T-cell (primary cell): ENCODE measurements around the gene FTO. TPM values are rescaled to one million over a fixed set of nuclear protein-coding genes. Genes with fewer than 3 reads are reported as not detected.

Source experiments
- ATAC-seq, 4 experiments: fragments of 200-7000 bp in 3 of 4; fragments of 150-1000 bp in 1 of 4; cut with Tn5 transposase; replicated peaks in 1 of 4; 1 replicate in 3 of 4; 2 replicates in 1 of 4; pipeline ENCODE4 v1.10.0; 2021; ENCODE audit warnings: moderate library complexity in 3 of 4, mild to moderate bottlenecking in 2 of 4, moderate number of reproducible peaks in 1 of 4
- CTCF ChIA-PET, 2 donors: fragments of 300-600 bp; sonication (Branson Sonifier 250); formaldehyde crosslinking; loops; one replicate each; lab custom pipeline; 2022; ENCODE audit warnings: antibody characterized with exemption in 2 of 2; lab: Charles Lee
- POLR2A ChIA-PET, 2 donors: fragments of 300-600 bp; sonication (Branson Sonifier 250); formaldehyde crosslinking; loops; one replicate each; lab custom pipeline; 2022; ENCODE audit warnings: antibody characterized with exemption in 2 of 2; lab: Charles Lee
- DNase-seq, 35 experiments: peaks; one replicate each; pipeline versions ENCODE4 v3.0.0 to v3.0.0-alpha.2; 2013 to 2023
- H3K27ac ChIP-seq: one replicate; pipeline ENCODE4 v1.5.1; 2013; ENCODE audit warnings: low read length
- H3K27me3 ChIP-seq, 2 experiments: replicated peaks in 1 of 2; 1 replicate in 1 of 2; 2 replicates in 1 of 2; pipeline versions ENCODE4 v1.6.1 to v1.7.0; 2013; ENCODE audit warnings: low read length in 1 of 2, mixed read lengths in 1 of 2; ENCODE audit not compliant: control insufficient read depth in 2 of 2, insufficient read depth in 2 of 2; ENCODE audit errors: extremely low read depth in 1 of 2
- H3K36me3 ChIP-seq, 2 donors: 1 replicate in 1 of 2; 2 replicates in 1 of 2; pipeline versions ENCODE4 v1.6.1 to v1.7.0; 2013; ENCODE audit warnings: low read length in 1 of 2; ENCODE audit not compliant: control insufficient read depth in 2 of 2, insufficient read depth in 1 of 2; ENCODE audit errors: extremely low read depth in 1 of 2
- H3K4me1 ChIP-seq, 2 experiments: 1 replicate in 1 of 2; 2 replicates in 1 of 2; pipeline versions ENCODE4 v1.6.1 to v1.7.0; 2013; ENCODE audit warnings: low read length in 2 of 2, mixed read lengths in 1 of 2; ENCODE audit not compliant: insufficient read depth in 2 of 2, control insufficient read depth in 1 of 2; ENCODE audit errors: extremely low read depth in 1 of 2
- H3K4me3 ChIP-seq, 2 donors: 1 replicate in 1 of 2; 2 replicates in 1 of 2; pipeline versions ENCODE4 v1.5.1 to v1.7.0; 2013; ENCODE audit warnings: mild to moderate bottlenecking in 2 of 2, low read length in 1 of 2, moderate library complexity in 1 of 2; ENCODE audit not compliant: control insufficient read depth in 1 of 2; ENCODE audit errors: extremely low read depth in 1 of 2
- H3K9me3 ChIP-seq: 2 replicates; pipeline ENCODE4 v1.7.0; 2013
- H3K27ac Mint-ChIP-seq, 2 donors: one replicate each; pipeline ENCODE4 v1.8.0; 2020 to 2021; ENCODE audit warnings: mild to moderate bottlenecking in 2 of 2, mixed read lengths in 2 of 2
- H3K27me3 Mint-ChIP-seq, 2 donors: one replicate each; pipeline ENCODE4 v1.8.0; 2021 to 2022; ENCODE audit warnings: mixed read lengths in 2 of 2
- H3K36me3 Mint-ChIP-seq: one replicate; pipeline ENCODE4 v1.8.0; 2021; ENCODE audit warnings: mixed read lengths
- H3K4me1 Mint-ChIP-seq, 3 donors: one replicate each; pipeline ENCODE4 v1.8.0; 2020 to 2022; ENCODE audit warnings: mixed read lengths in 3 of 3, mild to moderate bottlenecking in 1 of 3
- H3K4me3 Mint-ChIP-seq, 3 donors: one replicate each; pipeline ENCODE4 v1.8.0; 2020 to 2022; ENCODE audit warnings: mild to moderate bottlenecking in 3 of 3, mixed read lengths in 3 of 3, moderate library complexity in 3 of 3
- H3K9me3 Mint-ChIP-seq, 3 donors: one replicate each; pipeline ENCODE4 v1.8.0; 2020 to 2022; ENCODE audit warnings: mixed read lengths in 3 of 3
- WGBS: methylation state at CpG from one replicate; pipeline ENCODE4 v1.1.5; 2013; ENCODE audit warnings: missing lambda C conversion rate; ENCODE audit not compliant: insufficient coverage; 5-methylcytosine and 5-hydroxymethylcytosine counted together
- total RNA-seq, 35 experiments: library from RNA in 6 of 35; stranded (reverse) in 6 of 35; fragments of 120-200 nt in 1 of 35; gene quantifications; one replicate each; pipeline versions ENCODE4 v1.2.1 to v1.2.4 and lab custom pipeline; 2013 to 2026

FTO gene
- total RNA-seq, 5 donors from 2014 or later (not counting 1 experiment from before 2014, with no cell fraction given): 44.7 to 69.0 (median 46.0) TPM

DNA sequence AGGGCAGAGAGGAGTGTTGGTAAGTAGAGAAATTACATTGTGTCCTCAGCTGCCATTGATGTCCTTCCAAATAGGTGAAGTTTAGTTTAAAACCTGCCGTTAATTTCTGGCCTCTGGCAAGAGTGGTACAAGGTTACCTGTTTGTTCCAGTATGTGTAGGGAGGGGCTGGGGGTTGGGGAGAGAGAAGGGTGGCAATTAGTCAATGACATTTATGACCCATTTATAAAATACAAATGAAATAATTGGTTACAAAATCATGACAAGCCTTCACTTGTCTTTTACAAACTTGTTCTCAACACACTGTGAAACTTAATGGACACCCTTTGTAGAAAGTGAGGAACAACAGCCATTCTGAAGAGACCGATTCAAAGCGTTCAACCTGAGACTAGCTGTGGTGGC, 281.0 kb downstream of the FTO start:
- Histone ChIP-seq H3K27ac (no peak overlapping the region), H3K4me1 (no peaks in the 10 kb centered on the region), H3K4me3 (no peak overlapping the region), H3K9me3 (no peaks in the 10 kb centered on the region), H3K36me3 (no peaks in the 10 kb centered on the region), H3K27me3 (no peaks in the 10 kb centered on the region)
- ChIA-PET CTCF (no interaction called here), POLR2A (no interaction called here)
- peaks cover 31% of the 10 kb centered on the region for H3K36me3 Mint-ChIP-seq
- H3K4me3 Mint-ChIP-seq: no peak overlapping the region
- ATAC-seq (no peak), DNase-seq (no peak)
- no peaks in the 10 kb centered on the region for H3K9me3 Mint-ChIP-seq
- 83% methylated on average over 2 of the region's 3 CpGs for WGBS
- peaks cover 0 to 8% (median 1%) of the 10 kb centered on the region in 3 donors for H3K4me1 Mint-ChIP-seq
- no peaks in the 10 kb centered on the region for H3K27me3 Mint-ChIP-seq
- no peak overlapping the region for H3K27ac Mint-ChIP-seq

DNA sequence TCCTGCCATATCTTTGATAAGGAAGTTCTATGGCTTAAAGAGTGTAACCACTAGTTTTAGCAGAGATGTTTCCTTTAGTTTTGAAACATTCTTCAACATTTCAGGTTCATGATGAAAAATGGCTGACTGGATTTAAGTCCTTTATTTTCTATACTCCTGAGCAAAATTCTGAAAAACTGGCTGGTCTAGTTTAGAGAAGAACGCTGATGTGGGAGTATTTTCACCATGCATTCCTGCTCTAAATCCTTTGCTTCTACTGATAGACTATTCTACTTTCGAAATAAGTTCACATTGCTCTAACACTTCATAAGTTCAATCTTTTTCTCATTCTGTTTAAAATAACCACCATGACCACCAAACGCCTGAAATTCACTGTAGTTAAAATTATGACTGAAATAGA, 281.9 kb downstream of the FTO start:
- Mint-ChIP-seq H3K4me1 (peaks cover under 1 to 11% (median 2%) of the 10 kb centered on the region in 3 donors), H3K9me3 (no peaks in the 10 kb centered on the region), H3K36me3 (peaks cover 30% of the 10 kb centered on the region), H3K27ac (no peak overlapping the region), H3K4me3 (no peak overlapping the region), H3K27me3 (no peaks in the 10 kb centered on the region)
- H3K4me3 ChIP-seq: no peak overlapping the region
- ChIA-PET POLR2A (no interaction called here), CTCF (no interaction called here)
- no CpG with 5 or more reads among the region's 3 CpGs for WGBS
- no peaks in the 10 kb centered on the region for H3K36me3 ChIP-seq
- no peaks in the 10 kb centered on the region for H3K9me3 ChIP-seq
- ATAC-seq: no peak
- H3K27ac ChIP-seq: no peak overlapping the region
- DNase-seq: no peak
- no peaks in the 10 kb centered on the region for H3K27me3 ChIP-seq
- H3K4me1 ChIP-seq: no peaks in the 10 kb centered on the region

DNA sequence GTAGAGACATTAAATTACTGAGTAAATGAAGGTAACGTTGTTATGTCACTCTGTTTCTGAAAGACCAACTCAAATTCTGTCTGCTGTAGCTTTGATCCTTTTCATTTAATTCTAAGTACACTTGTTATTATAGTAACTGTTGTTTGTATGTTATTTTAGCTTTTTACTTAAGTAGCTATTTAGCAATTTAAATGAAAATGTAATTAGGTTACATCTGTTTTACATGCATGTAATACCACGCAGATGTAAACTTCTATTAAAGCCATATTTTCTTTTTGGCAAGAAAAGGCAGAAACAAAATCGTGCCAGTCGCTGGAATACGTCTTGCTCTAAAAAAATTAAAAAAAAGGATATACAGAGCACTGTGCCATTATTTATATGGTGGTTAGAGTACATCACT, 282.8 kb downstream of the FTO start:
- Mint-ChIP-seq H3K27me3 (no peaks in the 10 kb centered on the region), H3K27ac (no peak overlapping the region), H3K36me3 (peaks cover 31% of the 10 kb centered on the region), H3K4me1 (peaks cover 8 to 20% (median 10%) of the 10 kb centered on the region in 3 donors), H3K4me3 (no peak overlapping the region), H3K9me3 (no peaks in the 10 kb centered on the region)
- H3K4me3 ChIP-seq: no peak overlapping the region
- ChIA-PET CTCF (no interaction called here), POLR2A (no interaction called here)
- WGBS: no CpG with 5 or more reads among the region's 5 CpGs
- no peak for DNase-seq
- H3K4me1 ChIP-seq: peaks cover 0 to 2% of the 10 kb centered on the region in 2 experiments
- H3K27ac ChIP-seq: no peak overlapping the region
- H3K27me3 ChIP-seq: no peaks in the 10 kb centered on the region
- ATAC-seq: no peak
- no peaks in the 10 kb centered on the region for H3K36me3 ChIP-seq
- no peaks in the 10 kb centered on the region for H3K9me3 ChIP-seq

DNA sequence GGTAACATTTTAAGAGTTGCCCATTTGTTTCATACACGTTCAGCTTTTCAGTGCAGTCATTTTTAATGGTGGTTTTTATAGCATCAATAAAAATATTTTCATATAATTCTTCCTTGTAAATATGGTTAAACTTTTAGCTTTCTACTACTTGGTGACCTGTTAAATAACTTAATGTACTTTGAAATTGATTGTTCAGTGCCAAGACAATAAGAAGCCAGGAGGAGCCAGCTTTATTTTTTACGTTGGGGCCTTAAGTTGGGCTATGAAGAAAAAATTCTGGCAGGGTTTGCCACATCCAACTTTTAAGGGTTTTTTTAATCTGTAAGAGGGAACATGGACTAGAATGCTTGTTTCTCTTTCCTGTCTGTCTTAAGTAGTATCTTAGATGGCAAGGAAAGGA, 284.2 kb downstream of the FTO start:
- Histone ChIP-seq H3K27ac (no peak overlapping the region), H3K9me3 (no peaks in the 10 kb centered on the region), H3K4me1 (peaks cover 0 to 8% of the 10 kb centered on the region in 2 experiments), H3K4me3 (no peak overlapping the region), H3K27me3 (no peaks in the 10 kb centered on the region), H3K36me3 (no peaks in the 10 kb centered on the region)
- H3K27me3 Mint-ChIP-seq: no peaks in the 10 kb centered on the region
- ChIA-PET CTCF (no interaction called here), POLR2A (no interaction called here)
- no peak overlapping the region for H3K27ac Mint-ChIP-seq
- H3K4me3 Mint-ChIP-seq: no peak overlapping the region
- ATAC-seq (no peak), DNase-seq (no peak)
- peaks cover 36% of the 10 kb centered on the region for H3K36me3 Mint-ChIP-seq
- WGBS: 80% methylated on average over 1 of the region's 2 CpGs
- no peaks in the 10 kb centered on the region for H3K9me3 Mint-ChIP-seq
- peaks cover 8 to 20% (median 10%) of the 10 kb centered on the region in 3 donors for H3K4me1 Mint-ChIP-seq

DNA sequence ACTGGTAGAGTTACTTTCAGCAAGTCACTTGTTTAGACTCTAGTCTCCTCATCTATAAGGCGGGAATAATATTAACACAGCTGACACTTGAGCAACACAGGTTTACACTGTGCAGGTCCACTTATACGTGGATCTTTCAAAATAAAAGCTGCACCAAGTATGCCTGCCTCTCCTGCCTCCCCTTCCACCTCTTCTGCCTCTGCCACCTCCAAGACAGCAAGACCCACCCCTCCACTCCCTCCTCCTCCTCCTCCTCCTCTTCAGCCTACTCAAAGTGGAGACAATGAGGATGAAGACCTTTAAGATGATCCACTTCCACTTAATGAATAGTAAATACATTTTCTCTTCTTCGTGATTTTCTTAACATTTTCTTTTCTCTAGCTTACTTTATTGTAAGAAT, 285.6 kb downstream of the FTO start:
- H3K4me1 ChIP-seq: peaks cover 0 to 8% of the 10 kb centered on the region in 2 experiments
- no peaks in the 10 kb centered on the region for H3K36me3 ChIP-seq
- Mint-ChIP-seq H3K9me3 (no peaks in the 10 kb centered on the region), H3K27ac (no peak overlapping the region), H3K36me3 (peaks cover 32% of the 10 kb centered on the region), H3K4me3 (no peak overlapping the region), H3K4me1 (peaks cover 8 to 20% (median 10%) of the 10 kb centered on the region in 3 donors), H3K27me3 (no peaks in the 10 kb centered on the region)
- ATAC-seq (no peak), DNase-seq (no peak)
- H3K4me3 ChIP-seq: no peak overlapping the region
- CTCF ChIA-PET: interaction anchor here in 1 of 2 donors (0.5 kb wide), 1 partner anchor 19 kb away, joined by 5 read pairs; no protein-coding TSS in a partner anchor
- no peaks in the 10 kb centered on the region for H3K27me3 ChIP-seq
- no peak overlapping the region for H3K27ac ChIP-seq
- 100% methylated on average over 2 of the region's 3 CpGs for WGBS
- POLR2A ChIA-PET: interaction anchor here in 1 of 2 donors (0.6 kb wide), 1 partner anchor 19 kb away, joined by 3 read pairs; no protein-coding TSS in a partner anchor
- no peaks in the 10 kb centered on the region for H3K9me3 ChIP-seq

DNA sequence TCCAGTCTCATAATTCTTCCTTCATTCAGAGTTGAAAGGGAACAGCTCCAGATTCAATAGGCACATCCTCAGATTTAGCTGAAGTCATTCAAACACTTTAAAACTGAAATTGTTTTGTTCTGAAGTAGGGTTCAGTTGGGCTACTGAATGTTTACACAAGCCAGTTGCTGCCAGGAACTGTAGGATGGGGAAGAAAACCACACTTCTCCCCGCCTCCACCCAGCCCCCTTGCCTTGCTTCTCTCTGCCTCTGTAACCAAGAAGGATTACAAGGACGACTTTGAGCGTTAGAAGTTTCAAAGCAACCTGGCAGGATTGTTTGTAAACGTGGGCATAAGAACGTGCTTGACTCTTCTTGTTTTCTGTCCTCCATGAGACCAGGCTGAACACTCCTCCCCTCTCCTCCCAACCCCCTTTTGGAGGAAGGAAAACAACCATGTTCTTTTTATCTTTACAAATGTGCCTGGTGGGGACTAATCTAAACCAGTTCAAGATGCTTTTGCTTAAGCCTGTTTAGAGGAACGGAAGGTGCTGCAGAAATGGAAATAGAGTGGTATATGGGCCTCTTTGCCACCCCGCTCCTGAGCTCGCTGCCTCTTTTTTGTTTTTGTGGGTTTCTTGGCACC, 287.9 kb downstream of the FTO start:
- Histone ChIP-seq H3K9me3 (no peaks in the 10 kb centered on the region), H3K4me1 (peaks cover 0 to 8% of the 10 kb centered on the region in 2 experiments), H3K27ac (no peak overlapping the region), H3K36me3 (no peaks in the 10 kb centered on the region), H3K4me3 (no peak overlapping the region), H3K27me3 (no peaks in the 10 kb centered on the region)
- H3K4me1 Mint-ChIP-seq: peaks cover 8 to 27% (median 10%) of the 10 kb centered on the region in 3 donors
- peaks cover 44% of the 10 kb centered on the region for H3K36me3 Mint-ChIP-seq
- peaks cover 0 to 3% (median 0%) of the 10 kb centered on the region in 3 donors for H3K9me3 Mint-ChIP-seq
- H3K27me3 Mint-ChIP-seq: no peaks in the 10 kb centered on the region
- ATAC-seq (no peak), DNase-seq (no peak)
- WGBS: 38% methylated on average over 4 of the region's 8 CpGs
- POLR2A ChIA-PET: no interaction called here
- H3K4me3 Mint-ChIP-seq: no peak overlapping the region
- CTCF ChIA-PET: interaction anchor here in 1 of 2 donors (0.6 kb wide), 1 partner anchor 175 kb away, joined by 3 read pairs; no protein-coding TSS in a partner anchor
- H3K27ac Mint-ChIP-seq: no peak overlapping the region
